HT1080 (cell line): ENCODE results near the gene MYO1D. TPM values are rescaled to one million over a fixed set of nuclear protein-coding genes. Genes with fewer than 3 reads are reported as not detected.
"Not testable (repeated sequence)": the region's sequence is repeated elsewhere in the genome, so short reads cannot be mapped to it uniquely, and the experiment has no call there.

Source experiments
- DNase-seq: peaks from one replicate; pipeline ENCODE4 v3.0.0-alpha.2; 2015; ENCODE audit warnings: low read depth
- polyA plus RNA-seq, 2 experiments: library from polyadenylated mRNA; depleted of rRNA; stranded (reverse); fragments of >200 nt; gene quantifications; 2 replicates each; pipeline ENCODE4 v1.2.3, GENCODE V29; 2015
- total RNA-seq: library from RNA; depleted of rRNA; stranded (reverse); fragments of >200 nt; shearing (Covaris generic); gene quantifications from 2 replicates; pipeline ENCODE4 v1.2.3, GENCODE V29; 2014; rRNA removed

The MYO1D gene
- total RNA-seq, result 2.6 and 4.5 TPM in 2 replicates
- polyA plus RNA-seq (2015; cell fraction: cytosol; rRNA removed), result 5.5 and 6.1 TPM in 2 replicates
- polyA plus RNA-seq (2015; cell fraction: nucleus; rRNA removed), result 12.1 and 15.8 TPM in 2 replicates

DNA sequence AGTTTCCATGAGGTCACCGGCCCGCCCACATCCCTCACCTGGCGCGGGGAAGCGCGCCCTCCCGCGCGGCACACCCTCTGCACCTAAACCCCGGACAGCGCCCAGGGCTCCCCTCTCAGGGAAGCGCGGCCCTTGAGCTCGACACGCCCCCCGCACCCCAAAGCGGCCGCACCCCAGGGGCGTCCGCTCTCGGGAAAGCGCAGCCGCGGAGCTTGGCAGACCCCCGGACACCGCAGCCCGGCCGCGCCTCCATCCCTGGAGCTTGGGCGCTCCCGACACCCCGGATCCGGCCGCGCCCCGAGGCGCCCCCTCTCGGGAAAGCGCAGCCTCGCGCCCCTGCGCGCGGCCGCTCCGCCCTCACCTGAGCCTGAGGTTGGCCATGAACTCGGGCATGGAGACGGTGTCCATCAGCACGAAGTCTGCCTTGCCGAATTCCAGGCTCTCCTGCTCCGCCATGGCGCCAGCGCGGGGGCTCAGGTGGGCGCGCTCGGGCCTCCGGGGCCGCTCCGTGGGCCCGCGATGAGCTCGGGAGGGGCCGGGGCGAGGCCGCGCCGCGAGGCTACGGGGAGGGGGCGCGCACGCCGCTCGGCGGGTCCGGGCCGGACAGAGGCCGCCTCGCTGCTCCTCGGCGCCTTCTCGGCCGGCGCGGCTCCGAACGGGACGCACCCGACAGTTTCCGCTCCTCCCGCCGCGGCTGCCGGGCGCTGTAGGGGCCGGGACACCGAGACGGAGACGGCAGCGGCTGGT, at the start of gene MYO1D:
MYO1D (minus strand) TSS at position 708 of the 747 bp plus-strand sequence; CDS start at position 456, 252 bp downstream.
- DNase-seq, result peak; percentile 33

DNA sequence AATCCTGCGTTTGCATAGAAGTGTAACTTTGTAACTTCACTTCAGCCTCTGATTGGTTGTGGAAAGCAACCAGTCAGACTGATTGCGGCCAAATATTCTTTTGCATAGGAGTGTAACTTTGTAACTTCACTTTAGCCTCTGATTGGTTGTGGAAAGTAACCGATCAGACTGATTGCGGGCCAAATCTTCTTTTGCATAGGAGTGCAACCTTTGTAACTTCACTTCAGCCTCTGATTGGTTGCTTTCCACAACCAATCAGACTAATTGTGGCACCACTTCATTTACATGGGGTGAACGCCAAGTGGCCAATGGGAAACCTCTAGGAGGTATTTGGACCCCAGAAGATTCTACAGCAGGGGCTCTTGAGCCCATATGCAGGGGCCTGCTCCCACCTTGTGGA, 49.3 kb upstream of the MYO1D start:
- DNase-seq, result no peak

DNA sequence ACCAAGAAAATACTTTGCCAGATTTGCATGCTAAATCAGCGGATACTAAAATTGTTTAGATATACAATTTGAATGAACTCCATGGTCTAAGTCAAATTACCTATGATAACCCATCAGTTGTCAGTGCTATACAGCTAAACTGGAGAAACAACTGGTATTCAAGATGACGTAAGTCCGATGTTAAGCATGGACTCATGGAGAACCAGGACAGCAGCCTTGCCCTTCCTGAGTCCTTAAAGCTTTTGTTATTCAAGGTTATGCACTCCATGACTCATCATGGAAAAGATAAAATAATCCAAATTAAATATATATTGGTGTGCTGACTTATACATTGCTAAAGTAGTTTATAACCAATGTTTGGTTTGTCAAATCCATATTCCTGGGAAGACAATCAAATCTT, 47.0 kb upstream of the MYO1D start:
- not testable (repeated sequence) for DNase-seq

DNA sequence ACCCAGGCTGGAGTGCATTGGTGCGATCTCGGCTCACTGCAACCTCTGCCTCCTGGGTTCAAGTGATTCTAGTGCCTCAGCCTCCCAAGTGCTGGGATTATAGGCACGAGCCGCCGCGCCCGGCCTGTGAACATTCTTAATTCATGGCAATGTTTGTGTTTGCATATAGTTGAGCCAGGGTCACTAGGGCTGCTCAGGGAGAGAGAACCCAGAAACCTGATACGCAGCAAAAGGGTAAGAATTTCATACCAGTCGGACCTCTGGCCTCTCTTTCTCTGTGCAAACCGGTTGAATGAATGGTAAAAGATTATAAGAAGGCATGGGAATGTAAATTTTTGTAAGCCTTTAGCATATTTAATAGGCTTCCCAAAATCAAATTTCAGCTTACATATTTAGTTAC, 44.1 kb upstream of the MYO1D start:
- no peak for DNase-seq

DNA sequence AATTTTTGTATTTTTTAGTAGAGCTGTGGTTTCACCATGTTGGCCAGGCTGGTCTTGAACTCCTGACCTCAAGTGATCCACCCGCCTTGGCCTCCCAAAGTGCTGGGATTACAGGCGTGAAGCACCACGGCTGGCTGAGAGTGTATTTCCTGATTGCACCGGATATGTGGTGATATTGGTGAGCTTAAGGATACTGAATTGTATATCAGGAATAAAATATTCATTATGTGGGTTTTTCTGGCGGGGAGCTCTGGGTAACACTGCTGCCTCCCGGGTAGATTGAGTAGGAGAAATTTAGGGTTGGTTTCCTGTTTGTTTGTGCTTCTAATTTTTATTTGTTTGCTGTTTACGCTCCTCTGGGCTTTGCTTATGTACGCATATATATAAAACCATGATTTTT, 43.4 kb upstream of the MYO1D start:
- no peak for DNase-seq

DNA sequence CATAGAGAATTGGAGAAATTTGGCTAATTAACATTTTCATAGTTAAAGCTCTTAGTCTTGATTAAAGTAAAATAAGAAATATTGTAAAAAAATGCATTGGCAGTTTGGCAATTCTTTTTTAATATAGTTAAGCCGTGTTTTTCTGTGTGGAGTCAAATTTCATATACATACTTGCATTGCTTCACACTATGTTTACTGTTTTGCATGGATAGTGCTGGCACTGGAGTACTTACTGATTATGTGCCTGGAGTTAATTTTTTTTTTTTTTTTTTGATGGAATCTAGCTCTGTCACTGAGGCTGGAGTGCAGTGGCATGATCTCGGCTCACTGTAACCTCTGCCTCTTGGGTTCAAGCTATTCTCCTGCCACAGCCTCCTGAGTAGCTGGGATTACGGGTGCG, 43.0 kb upstream of the MYO1D start:
- DNase-seq, result not testable (repeated sequence)

DNA sequence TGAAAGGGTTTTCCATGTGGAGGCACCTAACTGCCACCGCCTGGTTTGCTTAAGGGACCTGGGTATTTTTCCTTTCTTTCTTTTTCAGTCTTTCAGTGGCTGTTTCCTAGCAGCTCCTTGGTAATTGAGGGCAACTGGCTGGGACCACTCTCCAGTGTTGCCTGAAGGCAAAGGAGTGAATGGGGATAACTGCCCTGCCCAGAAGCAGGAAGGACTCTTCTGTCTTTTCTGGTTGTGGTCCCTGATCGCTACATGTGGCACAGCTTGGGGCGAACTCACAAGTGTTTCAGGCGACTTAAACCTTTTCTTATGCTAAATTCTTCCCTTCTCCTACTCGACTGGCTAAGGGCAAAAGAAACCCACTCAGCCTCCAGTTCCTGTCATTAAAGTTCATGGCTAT, 40.9 kb upstream of the MYO1D start:
- no peak for DNase-seq

DNA sequence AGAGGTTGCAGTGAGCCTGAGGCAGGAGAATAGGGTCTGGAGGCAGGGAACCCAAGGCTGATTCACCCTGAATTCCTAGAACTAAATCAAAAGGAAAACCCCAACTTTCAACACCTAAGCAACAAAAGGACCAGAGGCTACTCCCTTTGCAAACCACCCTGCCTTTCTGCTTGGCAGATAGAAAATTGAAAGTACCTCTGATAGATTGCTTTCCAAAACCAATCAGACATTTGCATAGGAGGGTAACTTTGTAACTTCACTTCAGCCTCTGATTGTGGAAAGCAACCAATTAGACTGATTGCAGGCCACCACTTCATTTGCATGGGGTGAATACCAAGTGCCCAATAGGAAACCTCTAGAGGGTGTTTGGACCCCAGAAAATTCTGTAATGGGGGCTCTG, 40.2 kb upstream of the MYO1D start:
- no peak for DNase-seq

DNA sequence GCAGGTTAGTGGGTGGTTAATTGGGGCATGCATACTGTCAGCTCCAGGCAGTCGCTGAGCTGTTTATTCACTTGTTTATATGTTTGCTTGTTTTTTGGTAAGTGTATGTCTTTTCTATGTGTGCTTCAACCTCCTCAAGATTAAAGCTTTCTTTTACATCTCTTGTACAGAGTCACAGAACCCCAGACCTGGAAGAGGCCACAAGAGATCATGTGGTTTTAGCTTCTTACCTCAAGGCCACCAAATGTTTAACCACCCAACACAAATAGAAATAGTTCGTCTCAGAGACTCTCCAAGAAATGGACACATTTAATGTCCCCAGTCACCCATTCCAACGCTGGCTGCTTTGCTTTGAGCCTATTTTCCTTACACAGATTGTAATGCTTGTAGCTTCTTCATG, 39.2 kb upstream of the MYO1D start:
- DNase-seq, result no peak

DNA sequence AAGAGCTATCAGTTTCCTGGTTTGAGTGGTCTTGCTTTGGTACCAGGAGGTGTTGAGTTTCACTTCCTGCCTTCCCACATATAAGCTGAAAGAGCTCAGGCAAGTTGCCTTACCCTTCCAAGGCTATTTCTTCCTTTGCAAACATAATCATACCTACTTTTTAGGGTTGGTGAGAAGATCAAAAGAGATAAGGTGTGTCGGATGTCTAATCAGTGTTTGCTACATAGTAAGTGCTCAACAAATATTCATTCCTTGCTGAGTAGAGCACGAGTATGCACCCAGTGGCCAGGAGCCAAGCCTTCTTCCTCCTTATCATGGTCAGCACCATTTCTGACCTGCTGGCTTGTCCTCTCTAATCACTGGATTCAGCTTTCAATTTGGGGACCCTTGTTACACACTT, 38.3 kb upstream of the MYO1D start:
- DNase-seq, result no peak

DNA sequence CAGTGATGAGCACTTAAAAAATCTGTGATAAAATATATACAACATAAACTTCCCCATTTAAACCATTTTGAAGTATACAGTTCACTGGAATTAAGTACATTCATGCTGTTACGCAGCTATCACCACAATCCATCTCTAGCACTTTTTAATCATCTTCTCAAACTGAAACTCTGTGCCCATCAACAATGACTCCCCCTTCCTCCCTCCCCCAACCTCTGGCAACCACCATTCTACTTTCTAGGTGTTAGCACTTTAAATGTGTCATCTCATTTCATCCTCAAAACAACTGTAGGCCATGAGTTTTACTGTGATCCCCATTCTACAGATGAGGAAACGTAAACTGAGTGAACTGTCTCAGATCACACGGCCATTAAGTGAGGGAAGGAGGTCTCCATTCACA, 37.3 kb upstream of the MYO1D start:
- DNase-seq, result no peak

DNA sequence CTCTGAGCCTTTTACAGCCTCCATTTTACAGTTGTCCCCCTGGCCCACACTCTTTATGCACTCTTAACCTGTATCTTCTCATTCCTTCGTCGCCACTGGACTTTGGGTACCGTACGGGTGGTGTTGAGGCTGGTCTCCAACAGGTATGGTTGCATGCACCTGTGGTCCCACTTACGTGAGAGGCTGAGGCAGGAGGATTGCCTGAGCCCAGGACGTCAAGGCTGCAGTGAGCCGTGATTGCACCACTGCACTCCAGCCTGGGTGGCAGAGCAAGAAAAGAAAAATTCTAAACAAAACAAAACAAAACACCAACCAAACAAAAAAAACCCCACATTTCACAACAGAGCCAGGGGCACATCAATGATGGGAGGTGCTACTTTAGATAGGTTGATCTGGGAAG, 36.7 kb upstream of the MYO1D start:
- no peak for DNase-seq

DNA sequence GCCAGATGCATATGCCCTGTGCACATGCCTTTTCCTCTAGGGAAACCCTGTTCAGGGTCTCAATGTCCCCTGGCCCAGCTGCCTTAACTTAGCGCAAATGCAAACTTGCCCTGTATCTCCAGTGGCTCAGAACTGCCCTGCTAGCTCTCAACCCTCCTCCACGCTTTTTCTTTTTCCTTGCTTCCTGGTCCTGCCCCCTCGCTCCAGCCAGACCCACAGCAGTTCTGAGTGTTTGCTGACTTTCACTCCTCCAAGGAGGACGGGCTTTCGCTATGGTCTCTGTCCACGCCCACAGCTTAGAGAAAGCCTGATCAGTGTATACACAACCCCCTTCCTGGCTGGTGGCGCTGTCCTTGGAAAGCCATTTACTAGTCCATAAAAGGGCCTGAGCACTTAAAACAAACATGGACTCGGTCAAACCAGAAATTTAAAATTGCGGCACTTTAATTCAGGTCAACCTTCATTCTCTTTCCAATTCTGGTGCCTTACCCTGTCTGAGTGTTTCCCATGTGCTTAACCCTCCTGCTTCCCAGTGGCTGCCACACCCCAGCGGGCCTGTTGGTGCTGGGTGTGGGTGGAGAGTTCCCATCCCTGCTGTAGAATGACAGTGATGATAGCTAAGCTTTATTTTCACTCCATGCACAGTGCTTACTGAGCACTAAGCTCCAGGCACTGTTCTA, 35.4 kb upstream of the MYO1D start:
- DNase-seq, result peak; percentile 54

DNA sequence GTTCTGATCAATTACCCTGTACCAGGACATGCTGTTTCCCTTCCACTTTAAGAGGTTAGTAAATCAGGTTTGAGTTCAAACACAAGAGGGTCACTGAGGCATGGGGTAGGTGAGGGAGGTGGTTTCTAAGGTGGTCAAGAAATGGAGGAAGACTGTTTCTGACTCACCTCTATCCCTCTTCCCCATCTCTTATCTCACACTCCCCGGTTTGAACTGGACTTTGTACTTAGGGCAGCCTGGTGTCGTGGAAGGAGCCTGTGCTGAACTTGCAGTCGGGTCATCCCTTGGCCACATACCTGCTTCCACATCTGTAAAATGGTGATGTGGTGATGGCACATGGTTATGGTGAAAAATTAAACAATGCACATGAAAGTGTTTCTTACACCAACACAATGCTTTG, 33.8 kb upstream of the MYO1D start:
- DNase-seq, result no peak

DNA sequence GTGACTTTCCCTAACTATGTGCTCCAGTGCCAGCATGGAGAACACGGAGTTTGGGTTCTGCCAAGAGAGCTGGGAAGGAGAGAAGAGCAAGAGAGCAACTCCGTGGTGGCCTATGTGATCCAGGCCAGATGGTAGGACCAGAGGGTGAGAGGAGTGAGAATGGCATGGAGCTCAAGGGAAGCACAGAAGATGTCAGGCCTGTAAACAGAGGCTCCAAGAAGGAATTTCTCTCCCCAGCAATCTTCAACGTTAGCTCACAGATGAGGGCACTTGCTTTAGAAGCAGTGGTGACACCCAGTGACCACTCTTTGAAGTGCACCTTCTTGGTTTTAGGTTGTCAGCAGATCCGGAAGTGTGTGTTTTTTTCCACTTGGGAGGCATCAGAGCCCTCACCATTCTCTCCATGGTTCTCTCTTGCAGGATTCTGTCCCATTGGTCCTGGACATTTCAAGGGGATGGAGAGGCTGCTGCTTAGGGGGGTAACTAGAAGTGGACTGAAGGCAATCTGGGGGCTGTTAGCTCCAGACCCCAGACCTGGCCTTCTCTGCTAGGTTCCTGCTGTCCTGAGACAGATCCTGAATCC, 33.0 kb upstream of the MYO1D start:
- peak; percentile 70 for DNase-seq

DNA sequence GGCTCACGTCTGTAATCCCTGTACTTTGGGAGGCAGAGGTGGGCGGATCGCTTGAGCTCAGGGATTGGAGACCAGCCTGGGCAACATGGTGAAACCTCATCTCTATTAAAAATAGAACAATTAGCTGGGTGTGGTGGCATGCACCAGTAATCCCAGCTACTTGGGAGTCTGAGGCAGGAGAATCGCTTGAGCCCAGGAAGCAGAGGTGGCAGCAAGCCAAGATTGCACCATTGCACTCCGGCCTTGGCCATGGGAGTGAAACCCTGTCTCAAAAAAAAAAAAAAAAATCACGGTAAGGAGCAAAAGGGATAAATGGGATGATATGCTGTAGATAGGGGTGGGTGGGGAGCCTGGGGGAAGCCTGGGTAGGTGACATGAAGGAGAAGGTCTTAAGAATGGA, 30.7 kb upstream of the MYO1D start:
- no peak for DNase-seq

DNA sequence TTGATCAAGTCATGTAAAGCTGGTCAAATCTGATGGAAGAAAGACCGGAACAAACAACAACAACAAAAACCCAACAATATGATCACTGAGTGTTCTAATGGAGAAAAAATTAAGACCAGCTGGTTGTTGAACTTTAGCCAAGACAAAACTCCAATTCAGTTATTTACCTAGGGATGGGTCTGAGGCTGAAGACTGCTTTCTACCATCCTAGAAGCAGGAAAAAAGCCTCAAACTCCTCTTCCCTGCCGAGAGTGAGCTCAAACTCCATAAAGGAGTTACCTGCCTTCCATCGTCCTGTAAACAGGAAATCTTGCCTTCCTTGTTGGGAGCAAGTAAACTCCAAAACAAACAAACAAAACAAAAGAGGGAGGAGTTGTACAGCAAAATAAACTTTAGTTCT, 28.0 kb upstream of the MYO1D start:
- no peak for DNase-seq

DNA sequence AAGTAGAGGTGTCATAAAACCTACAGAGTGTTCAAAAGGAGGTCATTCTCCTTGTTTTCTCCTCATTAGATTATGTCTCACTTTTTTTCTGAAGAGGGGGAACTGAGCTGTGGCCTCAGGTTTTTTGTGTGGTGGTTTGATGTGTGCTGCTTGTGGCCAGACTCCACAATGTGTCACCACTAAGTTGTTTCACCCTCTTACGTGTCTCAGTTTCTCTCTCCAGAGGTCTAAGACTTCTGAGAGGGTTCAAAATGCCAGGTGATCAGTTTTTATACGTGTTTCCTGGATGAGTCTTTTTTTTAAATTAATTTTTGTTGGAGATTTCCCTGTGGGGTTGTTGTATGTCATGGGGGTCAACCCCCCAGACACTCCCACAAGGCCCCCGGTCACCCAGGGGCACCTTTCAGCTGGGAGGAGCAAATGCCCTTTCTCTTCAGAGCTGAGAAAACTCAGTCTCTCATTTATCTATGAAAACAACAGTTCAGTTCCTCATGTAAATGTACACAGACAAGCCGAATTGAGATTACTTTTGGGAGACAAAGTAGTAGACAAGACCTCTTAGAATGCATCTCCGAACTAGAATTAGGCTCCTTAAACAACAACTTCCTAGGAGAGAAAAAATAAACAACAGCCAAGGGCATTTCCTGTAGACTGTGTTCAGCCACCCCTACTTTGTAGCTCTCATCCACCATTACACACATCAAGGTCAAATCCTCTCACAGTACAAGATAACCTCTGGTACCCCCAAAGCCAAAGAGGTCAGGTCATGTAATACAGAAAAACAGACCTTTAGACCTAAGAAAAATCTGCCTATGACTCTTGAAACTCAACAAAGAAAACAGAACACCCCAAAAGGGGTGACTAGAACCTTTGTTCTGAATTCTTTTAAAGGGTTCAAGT, 27.1 kb upstream of the MYO1D start:
- no peak for DNase-seq

DNA sequence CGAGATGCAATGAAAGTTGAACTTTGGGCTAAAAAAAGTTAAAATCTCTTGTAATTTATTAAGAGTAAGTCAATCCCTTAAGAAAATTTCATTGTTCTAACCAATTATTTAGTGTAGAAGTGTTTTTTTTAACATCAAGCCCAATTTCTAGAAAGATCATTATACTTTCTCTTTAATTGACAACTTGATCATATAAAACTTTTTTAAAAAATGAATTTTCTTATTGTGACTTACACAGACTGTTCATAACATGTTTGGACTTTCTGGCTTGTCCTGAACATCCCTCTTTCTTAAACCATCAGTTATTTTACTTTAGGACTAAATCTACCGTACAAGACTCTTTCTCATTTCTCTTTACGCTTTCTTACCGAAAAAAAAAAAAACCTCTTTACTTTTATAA, 24.8 kb upstream of the MYO1D start:
- no peak for DNase-seq

DNA sequence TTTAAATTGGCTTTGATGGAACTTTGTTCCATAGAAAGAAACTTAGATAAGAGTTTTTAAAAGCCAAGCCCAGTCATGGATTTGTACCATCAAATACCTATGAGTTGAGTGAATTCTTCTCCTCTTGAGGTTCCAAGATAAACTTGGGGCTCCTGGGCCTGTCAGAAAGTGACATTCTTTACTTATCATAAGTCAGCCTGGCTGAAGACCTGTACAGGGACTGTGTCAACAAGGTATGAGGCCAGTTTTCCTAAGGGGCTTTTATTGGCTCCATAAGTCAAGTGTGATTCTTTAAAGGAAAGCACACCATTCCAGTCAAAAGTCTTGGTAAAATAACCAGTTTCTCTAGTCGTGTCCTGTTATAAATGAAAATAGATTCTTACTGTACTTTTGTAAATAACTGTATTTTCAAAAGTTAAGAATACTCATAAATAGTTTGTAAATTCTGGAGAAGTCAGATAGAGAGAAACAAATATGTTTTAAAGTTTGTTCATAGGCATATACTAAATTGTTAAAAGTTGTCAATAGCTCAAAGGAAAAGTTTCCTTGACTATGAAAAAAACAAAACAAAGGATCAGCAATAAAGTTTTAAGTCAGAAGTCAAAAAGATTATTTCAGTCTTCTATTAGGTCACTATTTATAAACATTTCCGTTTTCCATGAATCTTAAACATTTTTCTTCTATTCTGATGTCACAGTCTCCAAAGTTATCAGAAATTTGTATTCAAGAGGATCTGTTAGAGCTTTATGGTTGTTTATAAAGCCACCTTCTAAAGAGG, 22.5 kb upstream of the MYO1D start:
- no peak for DNase-seq
